BLaER1 (cell line): Measurements from ENCODE around the gene SSH2.

Experiments used
- H3K27ac ChIP-seq: shearing (Covaris generic); formaldehyde crosslinking; 2 replicates; pipeline ENCODE4 v1.8.1; 2022
- H3K27me3 ChIP-seq: shearing (Covaris generic); formaldehyde crosslinking; 2 replicates; pipeline ENCODE4 v1.8.1; 2022
- H3K36me3 ChIP-seq: shearing (Covaris generic); formaldehyde crosslinking; 2 replicates; pipeline ENCODE4 v1.8.1; 2022
- H3K4me1 ChIP-seq: shearing (Covaris generic); formaldehyde crosslinking; 2 replicates; pipeline ENCODE4 v1.8.1; 2022
- H3K4me2 ChIP-seq: shearing (Covaris generic); formaldehyde crosslinking; 2 replicates; pipeline ENCODE4 v1.8.1; 2022
- H3K4me3 ChIP-seq: shearing (Covaris generic); formaldehyde crosslinking; 2 replicates; pipeline ENCODE4 v1.8.1; 2022
- H3K9ac ChIP-seq: shearing (Covaris generic); formaldehyde crosslinking; 2 replicates; pipeline ENCODE4 v1.8.1; 2022
- H3K9me3 ChIP-seq: shearing (Covaris generic); formaldehyde crosslinking; 2 replicates; pipeline ENCODE4 v1.8.1; 2022
- H4K20me1 ChIP-seq: shearing (Covaris generic); formaldehyde crosslinking; 2 replicates; pipeline ENCODE4 v1.8.1; 2022
- Cebpa-rat ChIP-seq: shearing (Covaris generic); IDR thresholded peaks from 2 replicates; pipeline ENCODE4 v1.8.1; 2022

SSH2 gene

GRCh38 chr17:29579866-29580771 lies 349.9 kb downstream of the SSH2 start:
- 0 out of 2 replicates have a peak overlapping the region, but pooled peaks have one; percentile 45 for H3K9ac ChIP-seq
- peaks cover 65% of the 10 kb centered on the region for H3K4me1 ChIP-seq
- H3K9me3 ChIP-seq: no peaks in the 10 kb centered on the region
- H3K27me3 ChIP-seq: no peaks in the 10 kb centered on the region
- peaks cover 87% of the 10 kb centered on the region for H3K36me3 ChIP-seq
- peak overlapping the region; percentile 15 for H3K4me2 ChIP-seq
- peak overlapping the region; percentile 39 for H3K27ac ChIP-seq
- no peak for TF ChIP-seq Cebpa-rat
- no peak overlapping the region for H3K4me3 ChIP-seq
- H4K20me1 ChIP-seq: peaks cover 97% of the 10 kb centered on the region

- Histone ChIP-seq H3K9me3 (no peaks in the 10 kb centered on the region), H3K4me2 (no peak overlapping the region), H3K27me3 (no peaks in the 10 kb centered on the region), H3K36me3 (peaks cover 99% of the 10 kb centered on the region), H4K20me1 (peaks cover 97% of the 10 kb centered on the region), H3K4me3 (no peak overlapping the region), H3K4me1 (peaks cover 64% of the 10 kb centered on the region), H3K9ac (0 out of 2 replicates have a peak overlapping the region, but pooled peaks have one; percentile 15), H3K27ac (no peak overlapping the region)
- TF ChIP-seq Cebpa-rat: no peak
Measured at GRCh38 chr17:29578626-29579485, 351.2 kb downstream of the SSH2 start.

- no peaks in the 10 kb centered on the region for H3K27me3 ChIP-seq
- no peak overlapping the region for H3K9ac ChIP-seq
- H4K20me1 ChIP-seq: peaks cover 95% of the 10 kb centered on the region
- H3K36me3 ChIP-seq: peaks cover 98% of the 10 kb centered on the region
- H3K4me3 ChIP-seq: no peak overlapping the region
- no peak for TF ChIP-seq Cebpa-rat
- H3K4me2 ChIP-seq: no peak overlapping the region
- peaks cover 64% of the 10 kb centered on the region for H3K4me1 ChIP-seq
- H3K9me3 ChIP-seq: no peaks in the 10 kb centered on the region
- H3K27ac ChIP-seq: no peak overlapping the region
Measured at GRCh38 chr17:29577385-29578211, 352.4 kb downstream of the SSH2 start.

GRCh38 chr17:29577001-29577370 lies 353.0 kb downstream of the SSH2 start:
- no peak for TF ChIP-seq Cebpa-rat
- Histone ChIP-seq H3K36me3 (peaks cover 92% of the 10 kb centered on the region), H3K9me3 (no peaks in the 10 kb centered on the region), H3K4me1 (peaks cover 64% of the 10 kb centered on the region), H3K27me3 (no peaks in the 10 kb centered on the region), H3K9ac (no peak overlapping the region), H4K20me1 (peaks cover 93% of the 10 kb centered on the region), H3K4me3 (no peak overlapping the region), H3K4me2 (no peak overlapping the region), H3K27ac (no peak overlapping the region)

- Histone ChIP-seq H3K27me3 (no peaks in the 10 kb centered on the region), H3K4me3 (no peak overlapping the region), H3K9ac (peak overlapping the region; percentile 57), H3K27ac (peak overlapping the region; percentile 59; the same call in 1 of the 2 replicates), H4K20me1 (peaks cover 93% of the 10 kb centered on the region), H3K4me2 (peak overlapping the region; percentile 59), H3K9me3 (no peaks in the 10 kb centered on the region), H3K4me1 (peaks cover 66% of the 10 kb centered on the region), H3K36me3 (peaks cover 92% of the 10 kb centered on the region)
- TF ChIP-seq Cebpa-rat: no peak
Measured at GRCh38 chr17:29576214-29577000, 353.6 kb downstream of the SSH2 start.
